GM21723 (cell line): Measurements from ENCODE around the gene NEU2.
"Not testable (repeated sequence)": the region's sequence is repeated elsewhere in the genome, so short reads cannot be mapped to it uniquely, and the experiment has no call there.

Experiments used
- ATAC-seq: cut with Tn5 transposase; IDR thresholded peaks from one replicate; pipeline ENCODE4 v1.9.1; 2021; ENCODE audit warnings: mild to moderate bottlenecking, moderate library complexity; ENCODE audit not compliant: unreplicated experiment

The NEU2 gene

DNA sequence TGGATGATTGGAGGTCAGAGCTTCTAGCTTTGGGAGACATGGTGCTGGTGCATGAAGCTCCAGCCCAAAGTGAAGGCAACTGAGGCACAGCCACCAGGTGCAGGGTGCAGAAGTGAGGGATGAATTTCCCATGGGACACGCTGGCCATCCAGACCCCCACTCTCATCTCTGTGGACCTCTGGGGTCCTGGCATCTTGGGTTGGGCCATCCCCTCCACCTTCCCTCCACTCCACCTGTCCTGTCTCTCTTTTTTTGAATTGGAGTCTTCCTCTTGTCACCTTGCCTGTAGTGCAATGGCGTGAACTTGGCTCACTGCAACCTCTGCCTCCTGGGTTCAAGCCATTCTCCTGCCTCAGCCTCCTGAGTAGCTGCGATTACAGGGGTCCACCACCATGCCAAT lies 22.8 kb upstream of the NEU2 start:
- no peak for ATAC-seq

- no peak for ATAC-seq
Measured at GRCh38 chr2:233010569-233011267, 21.8 kb upstream of the NEU2 start.

GRCh38 chr2:233011268-233011650 lies 21.2 kb upstream of the NEU2 start:
- ATAC-seq = no peak

DNA sequence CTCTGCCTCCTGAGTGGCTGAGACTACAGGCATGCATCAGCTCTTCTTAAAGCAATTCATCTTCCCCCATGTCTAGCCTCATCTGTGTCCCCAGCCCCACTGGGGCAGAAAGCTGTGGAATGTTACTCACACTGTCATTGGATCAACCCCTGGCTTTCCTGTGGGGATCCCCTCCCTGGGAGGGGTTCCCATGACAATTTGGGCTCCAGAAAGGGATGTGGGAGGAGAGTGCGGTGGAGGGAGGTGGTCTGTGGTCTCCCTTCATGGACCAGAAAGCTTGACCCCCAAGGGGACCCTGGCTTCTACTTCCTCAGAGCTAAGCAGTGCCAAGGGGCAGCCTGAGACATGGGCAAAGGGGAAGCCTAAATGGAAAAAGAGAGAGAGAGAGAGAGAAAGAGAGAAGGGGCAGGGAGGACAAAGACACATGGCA lies 20.8 kb upstream of the NEU2 start:
- ATAC-seq = no peak

GRCh38 chr2:233012301-233012971 lies 20.0 kb upstream of the NEU2 start:
- no peak for ATAC-seq

DNA sequence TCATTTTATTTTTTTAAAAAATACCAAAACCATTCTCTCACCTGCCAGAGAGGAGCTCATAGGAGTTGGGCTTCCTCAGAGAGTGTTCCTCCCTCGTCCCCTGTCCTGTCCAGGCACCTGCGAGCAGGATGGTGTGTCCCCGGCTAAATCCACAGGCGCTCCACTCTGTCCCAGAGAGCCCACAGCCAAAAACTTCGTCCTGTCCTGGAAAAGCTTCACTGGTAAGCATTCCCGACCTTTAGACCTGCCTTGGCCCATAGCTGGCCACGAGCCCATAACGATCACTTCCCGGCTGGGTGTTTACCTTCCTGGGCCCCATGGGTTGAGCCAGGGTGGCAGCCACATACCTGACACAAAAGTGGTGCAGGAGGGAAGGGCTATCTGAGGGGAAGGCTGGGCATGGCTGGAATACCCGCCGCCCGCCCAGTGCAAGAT lies 19.4 kb upstream of the NEU2 start, which contains the start of gene NGEF:
NGEF (minus strand) TSS at position 230 of the 435 bp plus-strand sequence. CDS start 38,366 bp downstream, outside the sequence.
- ATAC-seq = no peak

DNA sequence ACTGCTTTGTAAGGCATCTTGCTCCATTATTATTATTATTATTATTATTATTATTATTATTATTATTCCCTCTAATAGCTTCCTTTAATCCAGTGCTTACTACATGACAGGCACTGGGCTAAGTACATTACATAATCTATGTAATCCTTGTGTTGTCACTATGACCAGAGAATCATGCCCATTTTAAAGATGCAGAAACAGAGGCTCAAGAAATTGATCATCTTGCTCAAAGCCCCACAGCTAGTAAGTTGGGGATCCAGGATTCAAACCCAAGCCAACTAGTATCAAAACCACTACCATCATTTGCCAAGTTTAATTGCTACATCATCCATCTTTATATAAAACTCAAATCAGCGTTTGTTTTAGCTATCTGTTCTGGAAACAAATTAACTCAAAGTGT lies 18.8 kb upstream of the NEU2 start:
- ATAC-seq = no peak

- ATAC-seq = no peak
Measured at GRCh38 chr2:233015019-233015645, 17.3 kb upstream of the NEU2 start.

- no peak for ATAC-seq
Measured at GRCh38 chr2:233017947-233018346, 14.5 kb upstream of the NEU2 start.

DNA sequence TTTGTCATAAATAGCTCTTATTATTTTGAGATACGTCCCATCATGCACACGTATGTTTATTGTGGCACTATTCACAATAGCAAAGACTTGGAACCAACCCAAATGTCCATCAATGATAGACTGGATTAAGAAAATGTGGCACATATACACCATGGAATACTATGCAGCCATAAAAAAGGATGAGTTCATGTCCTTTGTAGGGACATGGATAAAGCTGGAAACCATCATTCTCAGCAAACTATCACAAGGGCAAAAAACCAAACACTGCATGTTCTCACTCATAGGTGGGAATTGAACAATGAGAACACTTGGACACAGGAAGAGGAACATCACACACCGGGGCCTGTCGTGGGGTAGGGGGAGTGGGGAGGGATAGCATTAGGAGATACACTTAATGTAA lies 12.9 kb upstream of the NEU2 start:
- not testable (repeated sequence) for ATAC-seq

DNA sequence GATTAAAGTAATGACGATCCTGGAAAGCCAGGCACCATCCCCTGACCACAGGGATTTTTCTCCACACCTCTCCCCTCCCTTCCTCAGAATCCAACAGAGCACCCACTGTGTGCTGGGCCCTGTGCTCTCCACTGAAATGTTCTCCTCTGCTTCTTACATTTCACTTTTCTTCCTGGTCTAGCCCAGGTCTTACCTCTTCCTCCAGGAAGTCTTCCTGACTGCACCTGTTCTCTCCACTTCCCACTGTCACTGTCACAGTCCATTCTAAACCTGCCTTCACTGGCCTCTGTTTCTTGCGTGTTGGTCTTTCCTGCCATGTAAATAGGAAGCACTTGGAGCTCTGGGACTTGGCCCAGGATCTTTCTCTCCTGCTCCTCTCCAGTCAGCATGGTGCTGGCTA lies 12.0 kb upstream of the NEU2 start:
- no peak for ATAC-seq

DNA sequence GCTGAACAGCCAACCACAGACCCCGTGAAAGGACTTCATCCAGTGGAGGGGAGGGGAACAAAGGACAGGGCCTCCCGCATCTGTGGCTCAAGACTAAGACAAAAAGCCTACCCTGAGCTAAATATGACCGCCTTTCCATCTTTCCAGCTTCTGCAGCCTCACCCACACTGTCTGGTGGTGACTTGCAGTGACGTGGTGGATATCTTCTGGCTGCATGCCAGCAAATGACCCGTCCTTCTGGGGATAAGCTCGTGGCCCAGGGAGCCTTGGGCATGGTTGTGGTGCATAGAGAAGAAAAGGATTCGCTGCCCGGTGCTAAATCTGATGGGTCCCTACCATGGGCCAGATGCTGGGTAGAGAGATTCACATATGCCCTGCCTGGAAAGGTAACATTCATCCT lies 10.7 kb upstream of the NEU2 start:
- ATAC-seq = no peak

DNA sequence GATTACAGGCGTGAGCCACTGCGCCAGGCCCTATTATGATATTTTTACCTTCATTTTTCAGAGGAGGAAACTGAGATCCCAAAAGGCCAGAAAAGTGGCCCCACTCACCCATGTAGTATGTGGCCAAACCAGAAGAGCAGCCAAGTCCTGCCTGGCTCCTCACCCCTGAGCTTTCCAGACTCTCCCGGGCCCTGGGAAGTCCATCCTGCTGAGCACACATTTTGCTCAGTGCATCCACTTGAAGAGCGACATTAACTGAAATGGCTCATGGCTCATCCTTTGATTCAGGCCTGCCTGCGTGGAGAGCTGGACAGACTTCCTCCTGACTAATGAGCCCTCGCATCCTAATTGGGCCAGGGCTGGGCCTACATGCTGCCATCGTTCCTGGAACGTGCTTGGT lies 9.9 kb upstream of the NEU2 start:
- ATAC-seq = no peak

- no peak for ATAC-seq
Measured at GRCh38 chr2:233023007-233023760, 9.3 kb upstream of the NEU2 start.

DNA sequence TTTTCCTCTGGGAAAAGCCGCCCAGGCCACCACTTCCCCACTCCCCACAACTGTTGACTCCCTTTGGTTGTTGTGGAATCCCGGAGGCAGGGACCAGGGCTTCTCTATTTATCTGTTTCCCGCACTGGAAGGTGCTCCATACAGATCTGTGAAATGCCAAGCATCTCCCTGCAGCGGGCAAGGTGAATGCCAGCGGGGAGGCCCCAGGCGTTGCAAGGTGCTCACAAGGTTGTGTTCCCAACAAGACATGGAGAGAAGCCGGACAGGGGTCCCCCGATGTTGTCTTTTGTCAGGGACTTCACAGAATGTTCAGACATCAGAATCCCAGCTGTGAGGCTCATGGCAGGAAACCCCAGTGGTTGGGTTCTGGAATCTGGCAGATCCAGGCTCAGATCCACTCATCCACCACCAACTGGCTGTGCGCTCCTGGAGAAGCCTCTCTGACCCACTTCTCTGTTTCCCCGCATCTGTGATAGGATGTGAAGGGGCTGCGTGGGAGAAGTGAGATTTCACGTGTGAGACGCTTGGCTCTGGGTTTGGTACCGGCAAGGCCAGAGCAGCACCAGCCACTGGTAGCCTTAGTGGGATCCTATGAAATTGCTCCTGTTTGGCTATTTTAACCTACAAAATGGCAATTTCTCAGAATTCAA lies 8.6 kb upstream of the NEU2 start:
- no peak for ATAC-seq

DNA sequence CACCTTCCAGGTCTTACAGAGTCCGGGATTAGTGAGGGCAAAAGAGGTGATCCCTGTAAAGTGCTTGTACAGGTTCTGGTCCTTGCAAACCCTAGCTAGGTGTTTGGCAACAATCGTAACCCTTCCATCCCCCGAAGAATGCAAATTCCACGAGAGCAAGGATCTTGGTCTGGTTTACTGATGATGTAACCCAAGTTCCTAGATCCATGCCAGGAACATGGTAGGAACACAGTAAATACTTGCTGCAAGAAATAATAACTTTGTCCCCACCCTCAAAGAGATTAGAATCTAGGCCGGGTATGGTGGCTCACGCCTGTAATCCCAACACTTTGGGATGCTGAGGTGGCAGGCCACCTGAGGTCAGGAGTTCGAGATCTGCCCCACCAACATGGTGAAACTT lies 6.8 kb upstream of the NEU2 start:
- no peak for ATAC-seq

- no peak for ATAC-seq
Measured at GRCh38 chr2:233026198-233026813, 6.2 kb upstream of the NEU2 start.

DNA sequence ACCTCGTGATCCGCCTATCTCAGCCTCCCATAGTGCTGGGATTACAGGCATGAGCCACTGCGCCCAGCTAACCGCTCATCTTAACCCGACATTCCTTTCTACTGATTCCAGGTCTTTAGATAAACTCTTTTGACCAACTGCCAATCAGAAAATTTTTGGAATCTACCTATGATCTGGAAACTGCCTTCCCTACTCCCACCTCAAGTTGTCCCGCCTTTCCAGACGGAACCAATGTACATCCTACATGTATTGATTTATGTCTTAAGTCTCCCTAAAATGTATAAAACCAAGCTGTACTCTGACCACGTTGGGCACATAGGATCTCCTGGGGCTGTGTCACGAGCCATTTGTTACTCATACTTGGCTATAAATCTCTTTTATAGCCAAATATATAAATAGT lies 3.2 kb upstream of the NEU2 start:
- ATAC-seq = no peak

DNA sequence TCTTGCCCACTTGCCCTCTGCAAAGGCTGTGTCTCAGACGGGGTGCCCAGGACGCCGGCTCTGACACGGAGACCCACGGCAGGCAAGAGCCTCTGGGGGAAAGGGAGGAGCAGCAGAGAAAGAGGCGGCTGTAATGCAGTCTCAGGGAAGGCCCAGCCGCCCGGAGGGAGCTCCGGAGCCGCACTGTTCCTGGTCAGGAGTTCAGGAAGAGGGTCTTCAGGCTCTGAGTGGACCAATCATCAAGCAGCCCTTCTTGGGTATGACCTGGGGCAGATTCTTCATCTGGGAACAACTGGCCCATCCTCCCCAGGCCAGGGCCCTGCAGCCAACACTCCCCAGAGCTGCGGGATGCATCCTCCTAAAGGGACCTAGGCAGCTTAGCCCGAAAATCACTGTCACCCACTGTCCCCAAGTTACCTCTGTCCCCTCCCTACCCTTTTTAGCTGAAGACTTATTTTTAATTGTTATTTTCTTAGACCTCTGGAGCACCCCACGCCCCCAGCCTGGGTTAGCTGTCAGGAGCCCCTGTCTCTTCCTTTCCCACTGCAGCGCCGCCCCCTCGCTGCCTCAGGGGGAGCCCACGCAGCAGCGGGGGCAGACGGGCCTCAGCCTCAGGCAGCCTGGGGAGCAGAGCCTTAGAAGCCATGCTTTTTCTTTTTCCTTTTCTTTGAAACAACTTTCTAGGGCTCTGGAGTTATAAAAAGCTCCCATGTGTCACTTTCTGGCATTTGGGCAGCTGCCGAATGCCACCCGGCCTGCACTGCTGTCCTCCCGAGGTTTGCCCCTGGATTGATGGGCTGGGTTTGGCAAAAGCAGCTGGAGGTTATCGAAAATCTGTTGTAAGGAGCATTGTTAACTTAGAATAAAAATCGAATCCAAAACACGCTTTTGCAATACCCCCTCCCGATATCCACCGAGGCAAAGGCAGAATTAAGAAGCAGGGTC lies 644 bp upstream of the NEU2 start:
- no peak for ATAC-seq
